Small intestine (tissue), 7 donors: ENCODE data around the gene ZNF319. TPM values are rescaled to one million over a fixed set of nuclear protein-coding genes. Genes with fewer than 3 reads are reported as not detected.

ENCODE experiments used
- DNase-seq, 2 donors: peaks; one replicate each; pipeline versions ENCODE4 v3.0.0 to v3.0.0-alpha.2; 2013
- FAIRE-seq: peaks from 2 replicates; lab custom pipeline; 2012; peaks lifted over from hg19 to GRCh38; lab: Jason Lieb, UNC
- H3K27ac ChIP-seq, 3 donors: one replicate each; pipeline ENCODE4 v1.5.1; 2013; ENCODE audit warnings: low read length in 2 of 3, mild to moderate bottlenecking in 2 of 3, control low read depth in 1 of 3, inconsistent platforms in 1 of 3, low read depth in 1 of 3, moderate library complexity in 1 of 3
- H3K27me3 ChIP-seq, 3 donors: one replicate each; pipeline ENCODE4 v1.6.1; 2013; ENCODE audit warnings: low read length in 3 of 3, inconsistent platforms in 1 of 3; ENCODE audit not compliant: control insufficient read depth in 3 of 3, insufficient read depth in 3 of 3
- H3K36me3 ChIP-seq, 3 donors: one replicate each; pipeline ENCODE4 v1.6.1; 2013; ENCODE audit warnings: low read length in 3 of 3, inconsistent platforms in 1 of 3, low read depth in 1 of 3, mild to moderate bottlenecking in 1 of 3, moderate library complexity in 1 of 3; ENCODE audit not compliant: control insufficient read depth in 3 of 3, insufficient read depth in 2 of 3
- H3K4me1 ChIP-seq, 3 donors: one replicate each; pipeline ENCODE4 v1.6.1; 2013; ENCODE audit warnings: low read length in 2 of 3, inconsistent platforms in 1 of 3, low read depth in 1 of 3, mild to moderate bottlenecking in 1 of 3, moderate library complexity in 1 of 3; ENCODE audit not compliant: control insufficient read depth in 3 of 3, insufficient read depth in 2 of 3
- H3K4me3 ChIP-seq, 3 donors: one replicate each; pipeline ENCODE4 v1.5.1; 2013; ENCODE audit warnings: low read length in 3 of 3, control low read depth in 1 of 3, inconsistent platforms in 1 of 3, low read depth in 1 of 3, mild to moderate bottlenecking in 1 of 3, moderate library complexity in 1 of 3
- H3K9me3 ChIP-seq, 2 donors: one replicate each; pipeline ENCODE4 v1.6.1; 2013; ENCODE audit warnings: low read depth in 1 of 2, low read length in 1 of 2; ENCODE audit not compliant: control insufficient read depth in 2 of 2, insufficient read depth in 1 of 2
- WGBS, 3 donors: extraction: QIAGEN DNeasy Blood & Tissue Kit; methylation state at CpG; one replicate each; pipeline ENCODE4 v1.1.7; 2013; 5-methylcytosine and 5-hydroxymethylcytosine counted together
- polyA plus RNA-seq, 4 donors: library from polyadenylated mRNA; stranded (reverse) in 3 of 4; unstranded in 1 of 4; fragments of 200-250 nt in 3 of 4; fragments of 120-200 nt in 1 of 4; gene quantifications; one replicate each; pipeline versions ENCODE4 v1.2.1 to v1.2.3, GENCODE V29; 2013
- donor health status: healthy with polysubstance abuse.
- donor health status: control.
- donor health status: control.
- donor health status: Bipolar disorder and iron deficiency.
- donor health status: healthy.

ZNF319 gene
- polyA plus RNA-seq, 4 donors: 2.2 to 5.6 (median 3.2) TPM

DNA sequence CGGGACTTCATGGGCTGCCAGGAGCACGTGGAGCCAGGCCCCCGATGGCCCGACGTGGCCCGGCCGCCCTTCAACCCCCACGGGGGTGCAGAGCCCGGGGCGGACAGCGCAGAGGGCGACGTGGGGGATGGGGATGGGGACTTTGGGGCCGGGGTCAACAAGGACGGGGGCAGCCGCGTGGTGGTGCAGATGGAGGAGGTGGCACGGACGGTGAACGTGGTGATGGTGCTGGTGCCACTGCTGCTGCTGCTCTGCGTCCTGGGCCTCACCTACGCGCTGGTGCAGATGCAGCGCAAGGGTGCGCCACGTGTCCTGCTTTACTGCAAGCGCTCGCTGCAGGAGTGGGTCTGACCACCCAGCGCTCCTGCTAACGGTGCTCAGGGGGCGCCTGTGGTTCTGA lies 44.6 kb upstream of the ZNF319 start:
- DNase-seq: no peak
- WGBS, 3 donors: 86 to 92% (median 88%) methylated on average over 29 to 31 of the region's 31 CpGs
- Histone ChIP-seq H3K27ac (no peak overlapping the region), H3K36me3 (peaks cover 2 to 70% (median 21%) of the 10 kb centered on the region in 3 donors), H3K4me1 (peaks cover 0 to 5% (median 0%) of the 10 kb centered on the region in 3 donors), H3K4me3 (no peak overlapping the region), H3K27me3 (no peaks in the 10 kb centered on the region), H3K9me3 (no peaks in the 10 kb centered on the region)
- FAIRE-seq: no peak

DNA sequence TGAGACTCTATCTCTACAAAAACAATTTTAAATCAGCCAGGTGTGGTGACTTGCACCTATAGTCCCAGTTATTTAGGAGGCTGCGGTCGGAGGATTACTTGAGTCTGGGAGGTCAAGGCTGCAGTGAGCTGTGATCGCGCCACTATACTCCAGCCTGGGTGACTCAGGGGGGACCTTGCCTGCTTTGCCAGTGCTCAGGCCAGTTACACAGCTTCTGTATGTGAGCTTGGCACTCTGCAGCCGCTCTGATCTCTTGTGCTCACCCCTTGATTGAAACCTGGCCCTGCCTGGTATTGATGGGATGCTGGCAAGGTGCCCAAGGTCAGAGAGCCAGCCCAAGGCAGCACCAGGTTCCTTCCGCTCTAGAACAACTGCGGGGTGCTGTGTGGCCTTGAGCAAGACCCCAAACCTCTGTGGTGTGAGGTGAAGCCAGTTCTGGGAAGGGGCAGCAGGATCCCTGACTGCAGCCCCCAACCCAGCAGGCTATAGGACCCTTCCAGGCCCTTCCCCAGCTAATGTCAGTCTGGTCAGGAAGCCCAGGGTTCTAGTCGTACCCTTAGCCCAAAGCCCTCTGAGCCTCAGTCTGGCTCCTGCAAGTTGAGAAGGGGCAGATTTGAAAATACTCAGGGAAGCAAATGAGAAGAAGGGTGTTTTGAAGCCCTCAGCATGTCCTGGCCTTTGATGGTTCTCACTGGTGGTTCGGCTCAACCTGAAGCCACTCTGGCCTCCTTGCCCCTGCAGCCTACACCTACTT lies 44.0 kb upstream of the ZNF319 start:
- FAIRE-seq: no peak
- Histone ChIP-seq H3K36me3 (peaks cover 2 to 76% (median 25%) of the 10 kb centered on the region in 3 donors), H3K4me3 (no peak overlapping the region), H3K27ac (no peak overlapping the region), H3K9me3 (no peaks in the 10 kb centered on the region), H3K4me1 (peaks cover 0 to 5% (median 0%) of the 10 kb centered on the region in 3 donors), H3K27me3 (no peaks in the 10 kb centered on the region)
- 73 to 87% (median 76%) methylated on average over 9 of the region's 9 CpGs for WGBS, 3 donors
- no peak for DNase-seq

DNA sequence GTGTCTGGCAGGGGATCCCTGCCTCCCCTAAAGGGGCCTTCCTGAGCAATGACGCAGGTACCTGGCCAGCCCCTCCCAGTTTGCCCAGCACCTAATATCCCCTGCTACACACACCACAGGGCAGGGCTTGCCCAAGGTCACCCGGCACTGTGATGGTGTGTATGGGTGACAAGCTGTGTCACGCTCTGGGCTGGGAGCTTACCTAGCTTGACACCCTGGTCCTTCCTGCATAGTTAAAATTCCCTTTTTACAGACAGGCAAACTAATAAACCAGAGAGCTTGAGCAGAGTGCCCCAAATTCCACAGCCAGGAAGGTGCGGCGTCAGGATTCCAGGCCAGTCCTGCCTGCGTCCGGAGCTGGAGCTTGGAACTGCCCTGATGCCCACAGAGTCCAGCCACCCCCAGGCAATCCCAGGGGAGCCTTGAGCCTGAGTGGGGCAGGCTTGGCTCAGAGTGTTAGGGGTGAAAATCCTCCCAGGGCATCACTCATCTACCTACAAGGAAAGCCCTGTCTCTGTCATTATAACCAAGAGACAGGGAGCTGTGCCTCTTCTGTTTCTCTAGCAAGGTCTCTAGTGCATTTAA lies 43.2 kb upstream of the ZNF319 start:
- WGBS, 3 donors: 91 to 96% (median 92%) methylated on average over 7 of the region's 7 CpGs
- FAIRE-seq: no peak
- Histone ChIP-seq H3K4me1 (peaks cover 0 to 5% (median 0%) of the 10 kb centered on the region in 3 donors), H3K27me3 (no peaks in the 10 kb centered on the region), H3K9me3 (no peaks in the 10 kb centered on the region), H3K4me3 (no peak overlapping the region), H3K36me3 (peaks cover 2 to 80% (median 25%) of the 10 kb centered on the region in 3 donors), H3K27ac (no peak overlapping the region)
- no peak for DNase-seq

DNA sequence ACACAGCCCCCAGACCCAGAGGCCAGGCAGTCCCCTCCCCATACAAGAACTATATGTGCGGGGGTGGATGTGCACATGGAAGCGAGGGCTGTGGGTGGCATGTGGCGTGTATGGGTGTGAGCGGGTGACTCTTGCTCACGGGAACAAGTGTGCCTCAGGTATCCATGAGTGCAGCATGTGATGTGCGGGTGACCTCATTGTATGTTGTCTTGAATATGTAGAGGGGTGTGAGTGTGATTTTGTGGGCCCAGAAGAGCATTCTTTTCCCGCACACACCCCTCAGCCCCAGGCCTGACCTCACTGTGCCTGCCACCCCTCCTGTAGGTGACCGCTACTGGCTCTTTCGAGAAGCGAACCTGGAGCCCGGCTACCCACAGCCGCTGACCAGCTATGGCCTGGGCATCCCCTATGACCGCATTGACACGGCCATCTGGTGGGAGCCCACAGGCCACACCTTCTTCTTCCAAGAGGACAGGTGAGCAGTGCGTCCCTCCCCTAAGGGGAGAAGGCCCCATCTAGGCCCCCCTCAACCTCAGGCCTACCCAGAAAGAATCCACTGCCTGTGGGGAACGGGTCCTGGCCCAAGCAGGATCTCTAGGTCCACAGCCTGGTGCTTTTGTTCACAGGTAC lies 42.5 kb upstream of the ZNF319 start:
- no peak for DNase-seq
- no peak overlapping the region for H3K27ac ChIP-seq
- H3K36me3 ChIP-seq: peaks cover 2 to 87% (median 26%) of the 10 kb centered on the region in 3 donors
- 95 to 97% (median 95%) methylated on average over 16 of the region's 16 CpGs for WGBS, 3 donors
- H3K4me3 ChIP-seq: no peak overlapping the region
- H3K4me1 ChIP-seq: peaks cover 0 to 5% (median 0%) of the 10 kb centered on the region in 3 donors
- no peak for FAIRE-seq
- H3K9me3 ChIP-seq: no peaks in the 10 kb centered on the region
- H3K27me3 ChIP-seq: no peaks in the 10 kb centered on the region

DNA sequence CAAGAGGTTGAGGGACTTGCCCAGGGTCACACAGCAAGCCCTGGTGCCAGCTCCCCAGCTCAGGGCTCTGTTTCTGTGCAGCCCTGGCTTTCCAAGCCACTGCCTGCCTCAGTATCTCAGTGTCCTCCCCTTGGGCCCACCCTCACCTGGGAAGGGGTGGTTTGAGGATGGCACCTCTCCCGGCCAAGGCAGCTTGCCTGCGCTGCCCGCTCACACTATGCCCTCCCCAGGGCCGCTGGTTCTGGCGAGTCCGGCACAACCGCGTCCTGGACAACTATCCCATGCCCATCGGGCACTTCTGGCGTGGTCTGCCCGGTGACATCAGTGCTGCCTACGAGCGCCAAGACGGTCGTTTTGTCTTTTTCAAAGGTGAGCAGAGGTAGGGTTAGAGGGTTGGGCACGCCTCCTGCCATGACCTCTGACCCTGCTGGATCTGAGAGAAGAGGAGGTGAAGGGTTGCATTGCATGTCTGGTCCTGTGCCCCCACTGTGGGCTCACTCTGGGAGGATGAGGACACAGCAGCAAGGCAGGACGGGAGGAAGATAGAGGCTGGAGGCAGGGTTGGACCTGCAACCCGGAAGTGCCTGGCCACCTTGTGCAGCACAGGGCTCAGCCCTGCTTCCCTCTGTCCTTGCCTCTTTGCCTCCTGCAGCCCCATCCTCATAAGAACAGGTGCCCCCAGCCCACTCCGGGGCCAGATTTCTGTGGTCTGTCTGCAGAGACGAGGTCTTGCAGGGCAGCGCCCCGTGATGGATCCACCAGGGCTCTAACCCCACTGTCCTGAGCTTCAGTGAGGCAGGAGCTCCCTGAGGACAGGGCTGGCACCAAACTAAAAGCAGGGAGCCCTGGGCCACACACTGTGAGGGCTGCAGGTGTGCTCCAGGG lies 41.8 kb upstream of the ZNF319 start:
- H3K36me3 ChIP-seq: peaks cover 2 to 91% (median 29%) of the 10 kb centered on the region in 3 donors
- peaks cover 0 to 1% (median 0%) of the 10 kb centered on the region in 3 donors for H3K4me1 ChIP-seq
- FAIRE-seq (no peak), DNase-seq (no peak)
- H3K9me3 ChIP-seq: no peaks in the 10 kb centered on the region
- no peak overlapping the region for H3K4me3 ChIP-seq
- no peaks in the 10 kb centered on the region for H3K27me3 ChIP-seq
- 92 to 93% (median 92%) methylated on average over 21 to 22 of the region's 22 CpGs for WGBS, 3 donors
- no peak overlapping the region for H3K27ac ChIP-seq

DNA sequence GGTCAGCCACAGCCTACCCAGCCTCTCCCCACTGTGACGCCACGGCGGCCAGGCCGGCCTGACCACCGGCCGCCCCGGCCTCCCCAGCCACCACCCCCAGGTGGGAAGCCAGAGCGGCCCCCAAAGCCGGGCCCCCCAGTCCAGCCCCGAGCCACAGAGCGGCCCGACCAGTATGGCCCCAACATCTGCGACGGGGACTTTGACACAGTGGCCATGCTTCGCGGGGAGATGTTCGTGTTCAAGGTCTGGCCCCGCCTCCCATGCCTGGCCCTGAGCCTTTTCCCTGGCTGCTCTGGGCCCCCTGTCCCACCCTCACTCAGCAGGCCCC lies 41.1 kb upstream of the ZNF319 start:
- H3K27me3 ChIP-seq: no peaks in the 10 kb centered on the region
- no peak overlapping the region for H3K4me3 ChIP-seq
- no peak for FAIRE-seq
- no peak overlapping the region for H3K27ac ChIP-seq
- peaks cover 2 to 92% (median 32%) of the 10 kb centered on the region in 3 donors for H3K36me3 ChIP-seq
- WGBS, 3 donors: 87 to 92% (median 91%) methylated on average over 15 to 18 of the region's 18 CpGs
- H3K9me3 ChIP-seq: no peaks in the 10 kb centered on the region
- DNase-seq: no peak
- H3K4me1 ChIP-seq: no peaks in the 10 kb centered on the region

DNA sequence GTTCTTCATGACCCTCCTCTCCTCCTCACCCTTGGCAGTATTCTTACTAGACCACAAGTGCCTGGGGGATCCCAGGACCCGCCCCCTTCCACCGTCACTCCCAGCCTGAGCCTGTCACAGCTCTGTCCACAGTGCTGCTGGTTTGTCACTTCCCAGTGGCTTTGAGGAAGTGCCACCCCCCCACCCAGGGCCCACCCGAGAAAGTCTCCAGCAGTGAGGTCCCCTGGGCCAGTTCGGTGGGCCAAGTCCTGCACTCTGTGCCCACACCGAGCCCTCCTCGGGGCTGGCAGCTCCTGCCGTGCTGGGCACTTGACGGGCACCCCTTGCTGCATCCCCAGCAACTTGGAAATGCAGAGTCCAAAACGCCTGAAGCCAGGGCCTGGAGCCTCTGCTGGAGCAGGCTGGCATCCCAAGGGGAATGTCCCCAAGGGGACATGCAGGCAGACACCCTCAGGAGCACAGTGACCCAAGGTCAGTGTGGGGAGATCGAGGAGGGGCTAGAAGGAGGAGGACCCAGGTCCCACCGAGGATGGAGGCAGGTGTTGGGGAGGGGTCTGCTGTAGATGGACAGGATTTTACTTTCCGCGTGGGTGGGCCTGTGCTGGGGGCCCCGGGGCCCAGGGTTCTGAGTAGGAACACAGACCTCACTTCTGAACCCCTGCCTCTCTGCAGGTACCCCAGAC lies 40.6 kb upstream of the ZNF319 start:
- no peak overlapping the region for H3K27ac ChIP-seq
- no peak for DNase-seq
- peaks cover 2 to 92% (median 32%) of the 10 kb centered on the region in 3 donors for H3K36me3 ChIP-seq
- 81 to 87% (median 82%) methylated on average over 11 to 14 of the region's 14 CpGs for WGBS, 3 donors
- no peak overlapping the region for H3K4me3 ChIP-seq
- no peak for FAIRE-seq
- H3K27me3 ChIP-seq: no peaks in the 10 kb centered on the region
- no peaks in the 10 kb centered on the region for H3K9me3 ChIP-seq
- no peaks in the 10 kb centered on the region for H3K4me1 ChIP-seq
